Astrocyte of the spinal cord (primary cell): ENCODE data around the gene TPD52L1.

Experiments
- DNase-seq: peaks from one replicate; pipeline ENCODE4 v3.0.0; 2011; ENCODE audit warnings: low read depth, low spot score
- H3K4me3 ChIP-seq: 2 replicates; pipeline ENCODE4 v1.5.1; 2011; ENCODE audit warnings: low read depth, mild to moderate bottlenecking, low read length, moderate library complexity
- CTCF ChIP-seq: IDR thresholded peaks from 2 replicates; pipeline ENCODE4 v1.5.1; 2012; ENCODE audit warnings: low read depth, mild to moderate bottlenecking, low read length, inconsistent platforms
- in situ Hi-C: cut with HindIII; loops from 2 replicates; pipeline ENCODE4 v1.10.0; 2017; ENCODE audit warnings: low sequenced_read_pairs

TPD52L1 gene

GRCh38 chr6:125138083-125138482, 15.5 kb upstream of the TPD52L1 start:
- TF ChIP-seq CTCF, result no peak
- DNase-seq, result no peak
- in situ Hi-C loops, result no loop called here
- no peak overlapping the region for H3K4me3 ChIP-seq

DNA sequence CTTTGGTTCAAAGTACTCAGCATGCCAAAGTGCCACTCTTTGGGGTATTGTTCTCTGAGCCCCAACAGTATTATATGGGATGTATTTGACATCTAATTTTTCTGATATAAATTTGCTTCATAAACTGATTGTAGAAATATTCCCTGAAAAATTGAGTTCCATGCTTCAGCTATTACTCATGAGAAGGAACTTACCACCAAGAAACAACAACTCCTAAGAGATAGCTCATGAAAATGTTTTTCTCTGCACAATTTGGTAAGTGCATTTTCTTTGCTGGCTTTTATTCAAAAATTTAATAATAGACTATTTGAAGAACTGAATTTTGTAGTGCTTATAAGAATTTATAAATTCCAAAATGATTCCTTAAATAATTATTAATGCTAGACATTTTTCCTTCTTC, 12.8 kb upstream of the TPD52L1 start:
- no peak overlapping the region for H3K4me3 ChIP-seq
- in situ Hi-C loops, result no loop called here
- no peak for TF ChIP-seq CTCF
- peak; percentile 57 for DNase-seq

DNA sequence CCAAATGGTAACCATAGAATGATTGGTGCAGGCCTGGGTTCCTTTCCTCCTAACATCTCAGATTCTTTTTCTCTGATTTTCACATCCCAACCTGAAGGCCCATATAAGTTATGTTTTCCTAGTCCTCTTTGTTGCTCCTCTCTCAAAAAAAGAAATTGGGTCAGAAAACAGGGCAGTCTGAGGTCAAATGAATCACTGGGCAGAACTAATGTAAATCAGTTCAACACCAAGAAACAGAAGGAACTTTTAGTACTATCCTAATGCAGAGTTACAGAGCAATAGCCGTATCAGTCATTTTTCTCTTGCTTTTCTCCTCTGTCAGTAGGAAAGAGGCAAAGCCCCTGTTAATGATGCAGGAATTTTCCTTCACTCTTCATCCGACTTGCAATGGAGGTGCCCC, 11.0 kb upstream of the TPD52L1 start:
- DNase-seq, result peak; percentile 47
- in situ Hi-C loops, result no loop called here
- TF ChIP-seq CTCF, result no peak
- H3K4me3 ChIP-seq, result no peak overlapping the region

GRCh38 chr6:125144822-125145221, 8.8 kb upstream of the TPD52L1 start:
- no peak for DNase-seq
- in situ Hi-C loops, result no loop called here
- TF ChIP-seq CTCF, result no peak
- H3K4me3 ChIP-seq, result no peak overlapping the region

DNA sequence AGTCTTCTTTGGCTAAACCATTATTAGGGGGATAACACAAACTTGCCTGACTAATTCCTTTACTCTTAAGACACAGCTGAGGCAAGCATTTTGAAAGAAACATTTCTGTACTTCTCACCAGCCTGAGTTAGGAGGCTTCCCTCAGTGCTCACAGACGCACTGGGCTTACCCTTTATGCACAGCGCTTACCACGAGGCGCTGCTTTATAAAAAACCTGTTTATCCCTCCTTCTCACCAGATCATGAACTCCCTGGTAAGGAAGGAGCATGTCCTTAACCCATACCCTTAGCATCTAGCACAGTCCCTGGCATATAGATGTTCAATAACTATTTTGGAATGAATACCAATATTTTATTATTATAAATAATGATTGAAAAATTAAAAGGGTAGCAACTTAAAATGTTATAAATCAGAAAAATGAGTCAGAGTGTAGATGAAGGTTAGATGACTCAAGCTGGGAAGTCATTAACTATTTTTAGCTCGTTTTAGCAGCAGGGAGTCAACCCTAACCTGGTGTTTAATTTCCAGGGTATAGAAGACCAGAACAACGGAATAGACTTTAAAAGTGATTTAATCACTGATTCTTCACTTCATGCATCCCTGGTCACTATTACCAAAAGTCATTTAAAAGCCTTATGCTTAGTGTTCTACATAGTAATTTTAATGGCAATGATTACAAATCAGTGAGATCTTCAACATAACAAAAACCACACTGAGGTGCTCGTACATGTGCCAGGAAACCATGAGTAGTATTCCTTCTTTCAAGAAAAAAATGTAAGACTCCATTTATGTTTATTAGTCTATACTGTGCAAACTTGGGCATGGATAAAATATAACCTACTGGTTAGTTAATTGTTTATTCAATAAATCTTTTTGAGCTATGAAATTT, 4.1 kb upstream of the TPD52L1 start:
- in situ Hi-C loops, result no loop called here
- TF ChIP-seq CTCF, result no peak
- no peak overlapping the region for H3K4me3 ChIP-seq
- DNase-seq, result peak; percentile 89

DNA sequence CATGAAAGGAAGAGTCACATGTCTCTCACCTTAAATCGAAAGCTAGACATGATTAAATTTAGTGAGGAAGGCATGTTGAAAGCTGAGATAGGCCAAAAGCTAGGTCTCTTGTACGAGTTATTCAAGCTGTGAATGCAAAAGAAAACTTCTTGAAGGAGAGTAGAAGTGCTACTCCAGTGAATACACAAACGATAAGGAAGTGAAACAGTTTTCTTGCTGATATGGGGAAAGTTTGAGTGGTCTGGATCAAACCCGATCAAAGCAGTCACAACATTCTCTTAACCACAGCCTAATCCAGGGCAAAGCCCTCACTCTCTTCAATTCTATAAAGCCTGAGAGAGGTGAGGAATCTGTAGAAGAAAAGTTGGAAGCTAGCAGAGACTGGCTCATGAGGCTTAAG, 1.9 kb upstream of the TPD52L1 start:
- no peak for DNase-seq
- no peak for TF ChIP-seq CTCF
- H3K4me3 ChIP-seq, result no peak overlapping the region
- in situ Hi-C loops, result no loop called here
